Hypothalamus (tissue), 51 donors: ENCODE results near the gene ASPDH.

Experiments used
- DNase-seq, 51 donors: peaks; one replicate each; lab custom pipeline; 2025; lab: John Stamatoyannopoulos, UW

ASPDH gene

GRCh38 chr19:50516964-50517703 lies 3.4 kb upstream of the ASPDH start:
- DNase-seq, result no peak

- no peak for DNase-seq
Observed at GRCh38 chr19:50516456-50516855, 2.7 kb upstream of the ASPDH start.

- peak in 2 of 51 donors; percentile 37 to 38 for DNase-seq
Observed at GRCh38 chr19:50515168-50515561, 1.5 kb upstream of the ASPDH start.

GRCh38 chr19:50514346-50515167 lies 844 bp upstream of the ASPDH start:
- DNase-seq, result peak in 50 of 51 donors; percentile 29 to 90 (median 70)

GRCh38 chr19:50512999-50513745 lies 541 bp downstream of the ASPDH start:
- peak in 3 of 51 donors; percentile 32 to 45 (median 44) for DNase-seq

GRCh38 chr19:50512112-50512998 lies 1.4 kb downstream of the ASPDH start:
- peak in 2 of 51 donors; percentile 32 to 36 for DNase-seq

GRCh38 chr19:50511069-50511822 lies 2.5 kb downstream of the ASPDH start, which contains the start of gene JOSD2:
Gene JOSD2, minus strand, starts transcription at chr19:50511191. Its CDS starts 760 bp downstream, at chr19:50510431.
- peak; percentile 65 to 100 (median 98) for DNase-seq

GRCh38 chr19:50510700-50511068 lies 3.0 kb downstream of the ASPDH start:
- peak in 5 of 51 donors; percentile 62 to 95 (median 90) for DNase-seq

GRCh38 chr19:50510121-50510670 lies 3.5 kb downstream of the ASPDH start:
- DNase-seq, result peak in 14 of 51 donors; percentile 14 to 73 (median 51)

- DNase-seq, result no peak
Observed at GRCh38 chr19:50509366-50509765, 4.3 kb downstream of the ASPDH start.

- no peak for DNase-seq
Observed at GRCh38 chr19:50508843-50509190, 4.9 kb downstream of the ASPDH start.

- no peak for DNase-seq
Observed at GRCh38 chr19:50507376-50507775, 6.3 kb downstream of the ASPDH start.

- DNase-seq, result no peak
Observed at GRCh38 chr19:50506700-50507099, 7.0 kb downstream of the ASPDH start.

- no peak for DNase-seq
Observed at GRCh38 chr19:50505856-50506611, 7.7 kb downstream of the ASPDH start.

- DNase-seq, result no peak
Observed at GRCh38 chr19:50501568-50502475, 11.9 kb downstream of the ASPDH start.

- no peak for DNase-seq
Observed at GRCh38 chr19:50501186-50501567, 12.5 kb downstream of the ASPDH start.

- peak in 1 of 51 donors; percentile 45 for DNase-seq
Observed at GRCh38 chr19:50500753-50501151, 13.0 kb downstream of the ASPDH start.
